Measurements from ENCODE around the gene C2CD4B. TPM values are rescaled to one million over a fixed set of nuclear protein-coding genes. Genes with fewer than 3 reads are reported as not detected.

The C2CD4B gene
- total RNA-seq, 1 experiment from 2014 or later: 0.26 TPM

DNA sequence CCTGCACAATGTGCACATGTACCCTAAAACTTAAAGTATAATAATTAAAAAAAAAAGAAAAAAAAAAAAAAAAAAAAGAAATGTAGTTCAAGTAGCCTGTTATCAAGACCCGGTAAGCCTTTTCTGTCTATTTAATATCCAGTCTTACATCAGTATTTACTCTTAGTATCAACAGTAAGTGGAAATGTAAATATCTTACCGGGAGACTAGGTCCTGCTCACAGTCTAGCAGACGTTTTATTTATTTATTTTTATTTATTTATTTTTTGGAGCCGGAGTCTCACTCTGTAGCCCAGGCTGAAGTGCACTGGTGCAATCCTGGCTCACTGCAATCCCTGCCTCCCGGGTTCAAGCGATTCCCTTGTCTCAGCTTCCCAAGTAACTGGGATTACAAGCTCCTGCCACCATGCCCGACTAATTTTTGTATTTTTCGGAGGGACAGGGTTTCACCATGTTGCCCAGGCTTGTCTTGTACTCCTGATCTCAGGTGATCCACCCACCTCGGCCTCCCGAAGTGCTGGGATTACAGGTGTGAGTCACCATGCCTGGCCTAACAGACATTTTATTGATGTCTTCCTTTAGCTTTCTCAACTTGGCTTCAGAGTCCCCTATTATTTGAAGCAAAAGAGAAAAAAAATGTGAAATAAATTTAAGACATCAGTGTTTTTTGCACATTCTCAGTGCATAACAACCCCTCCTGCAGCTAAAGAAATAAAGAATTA is 19.9 kb downstream of the C2CD4B start:
- CTCF ChIA-PET: no interaction called here
- Histone ChIP-seq H3K27me3 (ENCODE audit: control insufficient read depth, insufficient read depth, low read length) (no peaks in the 10 kb centered on the region), H3K27ac (ENCODE audit: low read length) (no peak overlapping the region), H3K9me3 (ENCODE audit: control insufficient read depth, insufficient read depth, low read depth, low read length) (no peaks in the 10 kb centered on the region), H3K36me3 (ENCODE audit: control insufficient read depth, insufficient read depth, low read length) (no peaks in the 10 kb centered on the region), H3K4me1 (ENCODE audit: control insufficient read depth, insufficient read depth, low read length) (no peaks in the 10 kb centered on the region), H3K4me3 (ENCODE audit: low read depth in 2 of 2, low read length in 2 of 2) (no peak overlapping the region)
- POLR2A ChIA-PET: no interaction called here
- TF ChIP-seq, protein P1, sequence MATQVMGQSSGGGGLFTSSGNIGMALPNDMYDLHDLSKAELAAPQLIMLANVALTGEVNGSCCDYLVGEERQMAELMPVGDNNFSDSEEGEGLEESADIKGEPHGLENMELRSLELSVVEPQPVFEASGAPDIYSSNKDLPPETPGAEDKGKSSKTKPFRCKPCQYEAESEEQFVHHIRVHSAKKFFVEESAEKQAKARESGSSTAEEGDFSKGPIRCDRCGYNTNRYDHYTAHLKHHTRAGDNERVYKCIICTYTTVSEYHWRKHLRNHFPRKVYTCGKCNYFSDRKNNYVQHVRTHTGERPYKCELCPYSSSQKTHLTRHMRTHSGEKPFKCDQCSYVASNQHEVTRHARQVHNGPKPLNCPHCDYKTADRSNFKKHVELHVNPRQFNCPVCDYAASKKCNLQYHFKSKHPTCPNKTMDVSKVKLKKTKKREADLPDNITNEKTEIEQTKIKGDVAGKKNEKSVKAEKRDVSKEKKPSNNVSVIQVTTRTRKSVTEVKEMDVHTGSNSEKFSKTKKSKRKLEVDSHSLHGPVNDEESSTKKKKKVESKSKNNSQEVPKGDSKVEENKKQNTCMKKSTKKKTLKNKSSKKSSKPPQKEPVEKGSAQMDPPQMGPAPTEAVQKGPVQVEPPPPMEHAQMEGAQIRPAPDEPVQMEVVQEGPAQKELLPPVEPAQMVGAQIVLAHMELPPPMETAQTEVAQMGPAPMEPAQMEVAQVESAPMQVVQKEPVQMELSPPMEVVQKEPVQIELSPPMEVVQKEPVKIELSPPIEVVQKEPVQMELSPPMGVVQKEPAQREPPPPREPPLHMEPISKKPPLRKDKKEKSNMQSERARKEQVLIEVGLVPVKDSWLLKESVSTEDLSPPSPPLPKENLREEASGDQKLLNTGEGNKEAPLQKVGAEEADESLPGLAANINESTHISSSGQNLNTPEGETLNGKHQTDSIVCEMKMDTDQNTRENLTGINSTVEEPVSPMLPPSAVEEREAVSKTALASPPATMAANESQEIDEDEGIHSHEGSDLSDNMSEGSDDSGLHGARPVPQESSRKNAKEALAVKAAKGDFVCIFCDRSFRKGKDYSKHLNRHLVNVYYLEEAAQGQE (IDR thresholded peaks at IDR 0.05; ENCODE audit: insufficient read depth in 1 of 2, low read depth in 2 of 2, low read length in 1 of 2): no peak
- TF ChIP-seq TCF7L2 (IDR thresholded peaks at IDR 0.05; ENCODE audit: low read depth, low read length): no peak
- TF ChIP-seq, protein P2, sequence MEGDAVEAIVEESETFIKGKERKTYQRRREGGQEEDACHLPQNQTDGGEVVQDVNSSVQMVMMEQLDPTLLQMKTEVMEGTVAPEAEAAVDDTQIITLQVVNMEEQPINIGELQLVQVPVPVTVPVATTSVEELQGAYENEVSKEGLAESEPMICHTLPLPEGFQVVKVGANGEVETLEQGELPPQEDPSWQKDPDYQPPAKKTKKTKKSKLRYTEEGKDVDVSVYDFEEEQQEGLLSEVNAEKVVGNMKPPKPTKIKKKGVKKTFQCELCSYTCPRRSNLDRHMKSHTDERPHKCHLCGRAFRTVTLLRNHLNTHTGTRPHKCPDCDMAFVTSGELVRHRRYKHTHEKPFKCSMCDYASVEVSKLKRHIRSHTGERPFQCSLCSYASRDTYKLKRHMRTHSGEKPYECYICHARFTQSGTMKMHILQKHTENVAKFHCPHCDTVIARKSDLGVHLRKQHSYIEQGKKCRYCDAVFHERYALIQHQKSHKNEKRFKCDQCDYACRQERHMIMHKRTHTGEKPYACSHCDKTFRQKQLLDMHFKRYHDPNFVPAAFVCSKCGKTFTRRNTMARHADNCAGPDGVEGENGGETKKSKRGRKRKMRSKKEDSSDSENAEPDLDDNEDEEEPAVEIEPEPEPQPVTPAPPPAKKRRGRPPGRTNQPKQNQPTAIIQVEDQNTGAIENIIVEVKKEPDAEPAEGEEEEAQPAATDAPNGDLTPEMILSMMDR (IDR thresholded peaks at IDR 0.05): no peak
- in situ Hi-C loops (cut with HindIII; ENCODE audit: low pct_unique_long_range_greater_than_20kb, low sequenced_read_pairs): no loop called here
- no TSS peak for BruUV-seq (replicated peaks)
- DNase-seq (ENCODE audit: low read depth, low spot score): no peak
- no peak for ATAC-seq
- intact Hi-C loops (cut with micrococcal nuclease; ENCODE audit: unreplicated experiment): no loop called here

DNA sequence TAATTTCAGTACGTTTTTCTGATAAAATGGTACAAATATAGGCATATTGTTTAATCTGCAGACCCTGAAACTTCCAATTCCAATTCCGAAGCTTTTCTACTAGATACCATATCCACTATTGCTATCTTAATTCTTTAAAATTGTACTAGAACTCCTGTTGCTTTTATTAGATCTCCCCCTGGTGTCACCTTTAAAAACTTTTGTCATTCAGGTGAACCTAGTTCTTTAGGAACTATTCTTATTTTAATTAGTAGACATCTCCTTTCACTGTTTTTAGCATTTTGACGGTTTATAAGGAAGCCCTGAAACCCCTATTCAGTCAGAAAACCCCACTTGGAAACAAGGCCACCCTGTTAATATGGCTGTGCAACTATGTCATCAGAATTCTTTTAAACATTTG is 22.3 kb downstream of the C2CD4B start:
- H3K27ac ChIP-seq (ENCODE audit: low read length): no peak overlapping the region
- no peaks in the 10 kb centered on the region for H3K4me1 ChIP-seq (ENCODE audit: control insufficient read depth, insufficient read depth, low read length)
- no peaks in the 10 kb centered on the region for H3K36me3 ChIP-seq (ENCODE audit: control insufficient read depth, insufficient read depth, low read length)
- no peak overlapping the region for H3K4me3 ChIP-seq (ENCODE audit: low read depth in 2 of 2, low read length in 2 of 2)
- DNase-seq (ENCODE audit: low read depth, low spot score) (no peak), ATAC-seq (no peak)
- TF ChIP-seq SIN3A (IDR thresholded peaks at IDR 0.05; ENCODE audit: borderline replicate concordance, insufficient read depth, low read depth, low read length) (no peak), TCF7L2 (IDR thresholded peaks at IDR 0.05; ENCODE audit: low read depth, low read length) (no peak)
- no peaks in the 10 kb centered on the region for H3K9me3 ChIP-seq (ENCODE audit: control insufficient read depth, insufficient read depth, low read depth, low read length)
- no peaks in the 10 kb centered on the region for H3K27me3 ChIP-seq (ENCODE audit: control insufficient read depth, insufficient read depth, low read length)
- BruUV-seq (replicated peaks): no TSS peak
- intact Hi-C loops (cut with micrococcal nuclease; ENCODE audit: unreplicated experiment): no loop called here
- in situ Hi-C loops (cut with HindIII; ENCODE audit: low pct_unique_long_range_greater_than_20kb, low sequenced_read_pairs): no loop called here
- POLR2A ChIA-PET: no interaction called here
- CTCF ChIA-PET: no interaction called here

DNA sequence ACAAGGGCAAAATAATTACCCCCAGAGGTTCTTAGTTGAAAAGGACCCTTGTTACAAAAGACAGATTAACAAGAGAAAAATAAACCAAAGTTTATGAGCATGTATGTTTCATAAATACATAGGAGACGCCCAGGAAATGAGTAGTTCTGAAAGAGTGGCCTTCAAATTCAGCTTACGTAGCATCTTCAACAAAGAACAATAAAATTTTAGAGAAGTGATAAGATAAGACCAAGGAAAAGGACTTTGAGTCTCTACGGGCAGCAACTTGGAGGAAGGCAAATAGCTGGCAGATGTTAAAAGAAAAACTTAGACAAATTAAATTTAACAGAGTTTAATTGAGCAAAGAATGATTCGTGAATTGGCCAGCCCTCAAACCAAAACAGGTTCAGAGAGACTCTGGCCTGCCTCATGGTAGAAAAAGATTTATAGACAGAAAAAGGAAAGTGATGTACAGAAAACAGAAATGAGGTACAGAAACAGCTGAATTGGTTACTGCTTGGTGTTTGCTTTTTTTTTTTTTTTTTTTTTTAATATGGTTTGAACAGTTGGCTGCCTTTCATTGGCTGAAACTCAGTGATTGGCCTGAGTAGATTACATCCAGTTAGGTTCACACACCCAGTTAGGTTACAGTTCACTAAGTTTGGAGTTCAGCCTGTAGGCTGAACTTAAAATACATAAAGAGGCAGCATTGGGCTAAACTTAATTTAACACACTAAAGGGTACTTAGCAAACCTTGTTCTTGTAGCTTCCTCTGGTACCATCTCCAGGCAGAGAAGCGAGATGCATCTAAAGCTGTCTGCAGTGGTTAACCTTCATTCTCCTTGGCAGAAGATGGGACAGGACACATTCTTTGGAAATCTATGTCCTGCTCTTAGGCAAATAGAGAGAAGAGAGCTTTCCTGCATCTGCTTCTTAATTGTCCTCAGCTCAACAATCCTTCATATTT is 23.2 kb downstream of the C2CD4B start:
- no peaks in the 10 kb centered on the region for H3K27me3 ChIP-seq (ENCODE audit: control insufficient read depth, insufficient read depth, low read length)
- no peak for DNase-seq (ENCODE audit: low read depth, low spot score)
- CTCF ChIA-PET: no interaction called here
- no peak overlapping the region for H3K27ac ChIP-seq (ENCODE audit: low read length)
- no peaks in the 10 kb centered on the region for H3K36me3 ChIP-seq (ENCODE audit: control insufficient read depth, insufficient read depth, low read length)
- intact Hi-C loops (cut with micrococcal nuclease; ENCODE audit: unreplicated experiment) (no loop called here), in situ Hi-C loops (cut with HindIII; ENCODE audit: low pct_unique_long_range_greater_than_20kb, low sequenced_read_pairs) (no loop called here)
- no peaks in the 10 kb centered on the region for H3K4me1 ChIP-seq (ENCODE audit: control insufficient read depth, insufficient read depth, low read length)
- H3K9me3 ChIP-seq (ENCODE audit: control insufficient read depth, insufficient read depth, low read depth, low read length): no peaks in the 10 kb centered on the region
- TF ChIP-seq SIN3A (IDR thresholded peaks at IDR 0.05; ENCODE audit: borderline replicate concordance, insufficient read depth, low read depth, low read length): no peak
- TF ChIP-seq, protein P1 (IDR thresholded peaks at IDR 0.05; ENCODE audit: insufficient read depth in 1 of 2, low read depth in 2 of 2, low read length in 1 of 2): no peak
- TF ChIP-seq, protein P2 (IDR thresholded peaks at IDR 0.05): no peak
- TF ChIP-seq POLR2AphosphoS5 (IDR thresholded peaks at IDR 0.05; ENCODE audit: low read depth, low read length): no peak
- no peak for TF ChIP-seq TCF7L2 (IDR thresholded peaks at IDR 0.05; ENCODE audit: low read depth, low read length)
- POLR2A ChIA-PET: interaction anchor here (0.7 kb wide), 1 partner anchor 70 kb away, joined by 8 read pairs; no protein-coding TSS in a partner anchor
- ATAC-seq: no peak
- BruUV-seq (replicated peaks): no TSS peak
- no peak overlapping the region for H3K4me3 ChIP-seq (ENCODE audit: low read depth in 2 of 2, low read length in 2 of 2)
